K562 (cell line): Measurements from ENCODE around the gene PCBP2. TPM values are rescaled to one million over a fixed set of nuclear protein-coding genes. Genes with fewer than 3 reads are reported as not detected.
A peak's percentile ranks its signal among the peaks of the same experiment; 100 is the strongest.

Experiments used
- ESRRA ChIP-seq: fragments of 450-650 bp; IDR thresholded peaks from 2 replicates; pipeline ENCODE4 v1.6.1; 2014; ENCODE audit warnings: low read depth, mild to moderate bottlenecking, moderate library complexity, borderline replicate concordance
- HMG20B ChIP-seq: fragments of 250-450 bp; sonication (Bioruptor Pico); IDR thresholded peaks from 2 replicates; pipeline ENCODE4 v1.5.0; 2021; ENCODE audit warnings: mild to moderate bottlenecking
- NR2C1 ChIP-seq, 2 experiments: fragments of 450-650 bp; IDR thresholded peaks; 2 replicates each; pipeline ENCODE4 v1.6.1; 2017; ENCODE audit warnings: mild to moderate bottlenecking in 2 of 2, antibody characterized with exemption in 1 of 2, inconsistent platforms in 1 of 2, missing compliant biosample characterization in 1 of 2, missing genetic modification characterization in 1 of 2
- YY1 ChIP-seq, 3 experiments: IDR thresholded peaks; 2 replicates each; pipeline ENCODE4 v1.6.1; 2011; ENCODE audit warnings: low read length in 2 of 3, mild to moderate bottlenecking in 2 of 3, moderate library complexity in 2 of 3, borderline replicate concordance in 1 of 3, control low read depth in 1 of 3, low read depth in 1 of 3; ENCODE audit not compliant: insufficient read depth in 3 of 3, insufficient replicate concordance in 2 of 3, control insufficient read depth in 1 of 3, insufficient read length in 1 of 3; ENCODE audit errors: extremely low read depth in 1 of 3
- ZFP30 ChIP-seq: fragments of 250-450 bp; sonication (Bioruptor Pico); IDR thresholded peaks from 2 replicates; pipeline ENCODE4 v1.8.0; 2022; ENCODE audit warnings: moderate library complexity, mild to moderate bottlenecking, inconsistent platforms, borderline replicate concordance
- polyA plus RNA-seq, 8 experiments: library from polyadenylated mRNA; depleted of rRNA in 4 of 8; stranded (reverse) in 5 of 8; unstranded in 3 of 8; fragments of >200 nt; fragmentation: Nextera tagmentation in 2 of 8; fragmentation: Illumina TruSeq in 1 of 8; extraction: Ambion mirVana in 2 of 8; extraction: Trizol in 1 of 8; gene quantifications; 2 replicates each; pipeline versions ENCODE4 v1.2.1 to v1.2.3, GENCODE V29; 2011 to 2014; ENCODE audit warnings: inconsistent platforms in 1 of 8, missing spikeins in 1 of 8
- total RNA-seq, 7 experiments: library from RNA; depleted of rRNA in 6 of 7; stranded (reverse); fragments of >200 nt in 6 of 7; fragmentation: Illumina TruSeq in 2 of 7; extraction: Trizol in 2 of 7; gene quantifications; 2 replicates each; pipeline versions ENCODE4 v1.2.1 to v1.2.3, GENCODE V29; 2011 to 2021; ENCODE audit warnings: low replicate concordance in 1 of 7
- TF ChIP-seq, protein P1 (sequence below): fragments of 250-450 bp; sonication (Bioruptor Pico); IDR thresholded peaks from 2 replicates; pipeline ENCODE4 v1.4.0; 2020; ENCODE audit warnings: mild to moderate bottlenecking, moderate library complexity
- TF ChIP-seq, protein P2 (sequence below), 3 experiments: fragments of 200-800 bp in 1 of 3; sonication (Bioruptor generic) in 1 of 3; sonication (generic) in 1 of 3; formaldehyde crosslinking in 1 of 3; IDR thresholded peaks; 2 replicates each; pipeline versions ENCODE4 v1.6.1 to v1.8.0; 2016 to 2022; ENCODE audit warnings: mild to moderate bottlenecking in 2 of 3, missing compliant biosample characterization in 2 of 3, missing genetic modification characterization in 2 of 3, missing genetic modification reagents in 1 of 3
- TF ChIP-seq, protein P3 (sequence below), 2 experiments: fragments of 450-650 bp; IDR thresholded peaks; 2 replicates each; pipeline ENCODE4 v1.6.1; 2016; ENCODE audit warnings: mild to moderate bottlenecking in 2 of 2, borderline replicate concordance in 1 of 2, low read depth in 1 of 2, moderate library complexity in 1 of 2
- TF ChIP-seq, protein P4 (sequence below): sonication (generic); formaldehyde crosslinking; IDR thresholded peaks from 2 replicates; pipeline ENCODE4 v1.8.0; 2022; ENCODE audit warnings: missing genetic modification reagents, mild to moderate bottlenecking, borderline replicate concordance

The PCBP2 gene
- total and polyA plus RNA-seq, 9 of the 15 experiments (the other 6 are each of a cell fraction or from before 2014, with no cell fraction given): 137 to 831 (median 328) TPM

DNA sequence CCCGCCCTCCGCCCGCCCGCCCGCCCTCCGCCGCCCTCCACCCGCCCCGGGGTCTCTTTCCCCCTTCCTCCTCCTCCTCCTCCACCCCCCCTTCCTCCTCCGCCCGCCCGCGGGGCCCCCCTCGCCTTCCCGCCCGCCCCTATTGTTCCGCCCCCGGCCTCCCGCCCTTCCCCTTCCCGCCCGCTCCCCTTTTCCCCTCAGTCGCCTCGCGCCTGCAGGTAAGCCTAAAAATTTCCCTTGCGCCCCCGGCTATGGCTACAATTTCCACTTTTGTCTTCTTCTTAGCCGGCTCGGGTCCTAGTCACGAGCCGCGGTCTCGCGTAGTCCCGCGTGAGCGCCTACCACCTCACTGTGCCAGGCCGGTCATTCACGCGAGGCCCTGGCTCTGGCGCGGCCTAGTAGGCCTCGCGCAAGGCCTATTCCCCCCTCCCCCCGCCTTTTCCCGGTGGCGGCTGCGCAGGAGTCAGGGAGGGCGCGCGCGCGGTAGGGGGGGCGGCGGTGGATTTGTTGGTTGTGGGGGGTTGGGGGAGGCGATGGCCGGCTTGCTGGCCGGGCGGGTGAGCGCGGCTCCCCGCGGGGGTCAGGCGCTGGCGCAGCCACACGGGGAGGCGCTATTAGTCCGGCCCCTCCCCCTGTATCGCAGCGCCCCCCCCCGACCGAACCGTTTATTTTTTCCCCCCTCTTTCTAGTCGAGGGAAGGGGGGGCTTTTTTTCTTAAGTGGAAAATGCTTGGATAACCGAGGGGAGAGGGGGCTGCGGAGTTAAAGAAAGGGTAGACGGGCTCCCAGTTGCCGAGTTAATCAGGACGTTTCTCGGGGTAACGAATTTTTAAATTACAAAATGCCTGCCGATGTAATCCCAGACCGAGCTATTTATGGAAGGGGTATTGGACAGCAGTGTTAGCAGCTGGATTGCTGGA is 516 bp downstream of the PCBP2 start (continued):
- TF ChIP-seq, protein P1, sequence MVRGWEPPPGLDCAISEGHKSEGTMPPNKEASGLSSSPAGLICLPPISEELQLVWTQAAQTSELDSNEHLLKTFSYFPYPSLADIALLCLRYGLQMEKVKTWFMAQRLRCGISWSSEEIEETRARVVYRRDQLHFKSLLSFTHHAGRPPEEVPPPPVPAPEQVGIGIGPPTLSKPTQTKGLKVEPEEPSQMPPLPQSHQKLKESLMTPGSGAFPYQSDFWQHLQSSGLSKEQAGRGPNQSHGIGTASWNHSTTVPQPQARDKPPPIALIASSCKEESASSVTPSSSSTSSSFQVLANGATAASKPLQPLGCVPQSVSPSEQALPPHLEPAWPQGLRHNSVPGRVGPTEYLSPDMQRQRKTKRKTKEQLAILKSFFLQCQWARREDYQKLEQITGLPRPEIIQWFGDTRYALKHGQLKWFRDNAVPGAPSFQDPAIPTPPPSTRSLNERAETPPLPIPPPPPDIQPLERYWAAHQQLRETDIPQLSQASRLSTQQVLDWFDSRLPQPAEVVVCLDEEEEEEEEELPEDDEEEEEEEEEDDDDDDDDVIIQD (CRISPR knock-in tag): no peak
- TF ChIP-seq, protein P2, sequence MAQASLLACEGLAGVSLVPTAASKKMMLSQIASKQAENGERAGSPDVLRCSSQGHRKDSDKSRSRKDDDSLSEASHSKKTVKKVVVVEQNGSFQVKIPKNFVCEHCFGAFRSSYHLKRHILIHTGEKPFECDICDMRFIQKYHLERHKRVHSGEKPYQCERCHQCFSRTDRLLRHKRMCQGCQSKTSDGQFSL (CRISPR knock-in tag; IDR thresholded peaks at IDR 0.05): peak; percentile 96
- TF ChIP-seq, protein P2 (tag; IDR thresholded peaks at IDR 0.05): peak in 1 of 2 experiments; percentile 95; a peak in 2 of 4 replicates
- TF ChIP-seq, protein P3, sequence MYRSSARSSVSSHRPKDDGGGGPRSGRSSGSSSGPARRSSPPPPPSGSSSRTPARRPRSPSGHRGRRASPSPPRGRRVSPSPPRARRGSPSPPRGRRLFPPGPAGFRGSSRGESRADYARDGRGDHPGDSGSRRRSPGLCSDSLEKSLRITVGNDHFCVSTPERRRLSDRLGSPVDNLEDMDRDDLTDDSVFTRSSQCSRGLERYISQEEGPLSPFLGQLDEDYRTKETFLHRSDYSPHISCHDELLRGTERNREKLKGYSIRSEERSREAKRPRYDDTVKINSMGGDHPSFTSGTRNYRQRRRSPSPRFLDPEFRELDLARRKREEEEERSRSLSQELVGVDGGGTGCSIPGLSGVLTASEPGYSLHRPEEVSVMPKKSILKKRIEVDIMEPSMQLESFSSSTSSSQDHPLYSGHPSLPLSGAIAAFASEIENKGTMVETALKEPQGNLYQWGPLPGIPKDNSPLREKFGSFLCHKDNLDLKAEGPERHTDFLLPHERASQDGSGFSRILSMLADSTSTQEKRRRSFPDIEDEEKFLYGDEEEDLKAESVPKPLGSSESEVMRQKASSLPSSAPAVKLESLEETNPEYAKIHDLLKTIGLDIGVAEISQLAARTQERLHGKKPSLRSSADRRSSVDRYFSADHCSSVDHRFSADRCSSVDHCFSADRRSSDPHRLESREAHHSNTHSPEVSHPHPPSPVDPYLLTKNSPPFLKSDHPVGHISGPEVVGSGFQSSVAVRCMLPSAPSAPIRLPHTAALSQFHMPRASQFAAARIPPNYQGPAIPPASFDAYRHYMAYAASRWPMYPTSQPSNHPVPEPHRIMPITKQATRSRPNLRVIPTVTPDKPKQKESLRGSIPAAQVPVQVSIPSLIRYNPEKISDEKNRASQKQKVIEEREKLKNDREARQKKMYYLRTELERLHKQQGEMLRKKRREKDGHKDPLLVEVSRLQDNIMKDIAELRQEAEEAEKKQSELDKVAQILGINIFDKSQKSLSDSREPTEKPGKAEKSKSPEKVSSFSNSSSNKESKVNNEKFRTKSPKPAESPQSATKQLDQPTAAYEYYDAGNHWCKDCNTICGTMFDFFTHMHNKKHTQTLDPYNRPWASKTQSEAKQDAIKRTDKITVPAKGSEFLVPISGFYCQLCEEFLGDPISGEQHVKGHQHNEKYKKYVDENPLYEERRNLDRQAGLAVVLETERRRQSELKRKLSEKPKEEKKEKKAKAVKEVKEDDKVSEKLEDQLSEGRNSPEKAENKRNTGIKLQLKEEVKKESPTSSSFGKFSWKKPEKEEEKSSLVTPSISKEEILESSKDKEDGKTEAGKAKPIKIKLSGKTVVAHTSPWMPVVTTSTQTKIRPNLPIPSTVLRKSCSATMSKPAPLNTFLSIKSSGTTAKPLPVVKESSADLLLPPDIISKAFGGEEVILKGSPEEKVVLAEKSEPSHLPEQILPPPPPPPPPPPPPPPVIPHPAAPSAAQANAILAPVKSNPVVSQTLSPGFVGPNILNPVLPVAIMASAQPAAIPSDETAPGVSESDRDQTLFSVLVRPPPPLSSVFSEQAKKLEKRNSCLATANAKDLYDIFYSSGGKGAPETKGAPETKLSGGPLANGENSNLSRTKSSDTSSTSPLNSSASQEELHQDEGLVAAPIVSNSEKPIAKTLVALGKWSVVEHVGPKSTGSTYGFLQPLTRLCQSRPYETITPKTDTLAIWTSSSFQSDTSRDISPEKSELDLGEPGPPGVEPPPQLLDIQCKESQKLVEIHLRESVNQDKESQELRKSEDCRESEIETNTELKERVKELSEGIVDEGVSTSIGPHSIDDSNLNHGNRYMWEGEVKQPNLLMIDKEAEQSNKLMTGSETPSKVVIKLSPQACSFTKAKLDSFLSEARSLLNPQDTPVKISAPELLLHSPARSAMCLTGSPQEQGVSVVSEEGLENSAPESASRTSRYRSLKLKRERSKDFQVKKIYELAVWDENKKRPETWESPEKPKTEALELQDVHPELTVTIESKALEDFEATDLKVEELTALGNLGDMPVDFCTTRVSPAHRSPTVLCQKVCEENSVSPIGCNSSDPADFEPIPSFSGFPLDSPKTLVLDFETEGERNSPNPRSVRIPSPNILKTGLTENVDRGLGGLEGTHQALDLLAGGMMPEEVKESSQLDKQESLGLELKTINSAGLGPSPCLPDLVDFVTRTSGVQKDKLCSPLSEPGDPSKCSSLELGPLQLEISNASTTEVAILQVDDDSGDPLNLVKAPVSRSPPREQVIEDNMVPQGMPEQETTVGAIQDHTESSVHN (IDR thresholded peaks at IDR 0.05; ENCODE audit: borderline replicate concordance in 1 of 2, low read depth in 1 of 2): 0 out of 4 replicates have a peak, but pooled peaks of 1 of the 2 experiments have one; percentile 18
- TF ChIP-seq ESRRA (peak; percentile 10; the same call in 1 of the 2 replicates), ZFP30 (no peak), YY1 (IDR thresholded peaks at IDR 0.05; ENCODE audit: borderline replicate concordance in 1 of 3, control insufficient read depth in 1 of 3, extremely low read depth in 1 of 3, insufficient read depth in 3 of 3, insufficient read length in 1 of 3, insufficient replicate concordance in 2 of 3, low read depth in 1 of 3, low read length in 2 of 3) (peak in 2 of 3 experiments; percentile 57 to 72), NR2C1 (IDR thresholded peaks at IDR 0.05) (peak; percentile 62), NR2C1 (tag; IDR thresholded peaks at IDR 0.05) (peak; percentile 85), HMG20B (no peak)
- TF ChIP-seq, protein P4, sequence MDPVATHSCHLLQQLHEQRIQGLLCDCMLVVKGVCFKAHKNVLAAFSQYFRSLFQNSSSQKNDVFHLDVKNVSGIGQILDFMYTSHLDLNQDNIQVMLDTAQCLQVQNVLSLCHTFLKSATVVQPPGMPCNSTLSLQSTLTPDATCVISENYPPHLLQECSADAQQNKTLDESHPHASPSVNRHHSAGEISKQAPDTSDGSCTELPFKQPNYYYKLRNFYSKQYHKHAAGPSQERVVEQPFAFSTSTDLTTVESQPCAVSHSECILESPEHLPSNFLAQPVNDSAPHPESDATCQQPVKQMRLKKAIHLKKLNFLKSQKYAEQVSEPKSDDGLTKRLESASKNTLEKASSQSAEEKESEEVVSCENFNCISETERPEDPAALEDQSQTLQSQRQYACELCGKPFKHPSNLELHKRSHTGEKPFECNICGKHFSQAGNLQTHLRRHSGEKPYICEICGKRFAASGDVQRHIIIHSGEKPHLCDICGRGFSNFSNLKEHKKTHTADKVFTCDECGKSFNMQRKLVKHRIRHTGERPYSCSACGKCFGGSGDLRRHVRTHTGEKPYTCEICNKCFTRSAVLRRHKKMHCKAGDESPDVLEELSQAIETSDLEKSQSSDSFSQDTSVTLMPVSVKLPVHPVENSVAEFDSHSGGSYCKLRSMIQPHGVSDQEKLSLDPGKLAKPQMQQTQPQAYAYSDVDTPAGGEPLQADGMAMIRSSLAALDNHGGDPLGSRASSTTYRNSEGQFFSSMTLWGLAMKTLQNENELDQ (CRISPR knock-in tag): peak; percentile 89; the same call in 1 of the 2 replicates
